ENCODE data around the gene PKIG. TPM values are rescaled to one million over a fixed set of nuclear protein-coding genes. Genes with fewer than 3 reads are reported as not detected.

PKIG gene
- total RNA-seq, 4 donors from 2014 or later: 70.2 to 98.0 (median 77.7) TPM

- no peak for TF ChIP-seq CTCF (IDR thresholded peaks at IDR 0.05; ENCODE audit: low read depth)
Measured at GRCh38 chr20:44596876-44597275, 14.5 kb downstream of the PKIG start.

GRCh38 chr20:44597516-44597915, 15.1 kb downstream of the PKIG start:
- no peak for TF ChIP-seq CTCF (IDR thresholded peaks at IDR 0.05; ENCODE audit: low read depth)

- TF ChIP-seq CTCF (IDR thresholded peaks at IDR 0.05; ENCODE audit: low read depth): no peak
Measured at GRCh38 chr20:44597930-44598329, 15.6 kb downstream of the PKIG start.

- no peak for TF ChIP-seq CTCF (IDR thresholded peaks at IDR 0.05; ENCODE audit: low read depth)
Measured at GRCh38 chr20:44598423-44599305, 16.3 kb downstream of the PKIG start.

- no peak for TF ChIP-seq CTCF (IDR thresholded peaks at IDR 0.05; ENCODE audit: low read depth)
Measured at GRCh38 chr20:44599715-44600114, 17.3 kb downstream of the PKIG start.

GRCh38 chr20:44600301-44600700, 17.9 kb downstream of the PKIG start:
- no peak for TF ChIP-seq CTCF (IDR thresholded peaks at IDR 0.05; ENCODE audit: low read depth)

- TF ChIP-seq CTCF (IDR thresholded peaks at IDR 0.05; ENCODE audit: low read depth): no peak
Measured at GRCh38 chr20:44600758-44601201, 18.4 kb downstream of the PKIG start.

Data from subcutaneous adipose tissue (tissue), 4 donors.